Measurements from ENCODE around the gene SPG7. TPM values are rescaled to one million over a fixed set of nuclear protein-coding genes. Genes with fewer than 3 reads are reported as not detected.

Gene SPG7
- total RNA-seq, 1 experiment from 2014 or later, result 119 TPM

GRCh38 chr16:89540557-89540956, 32.4 kb downstream of the SPG7 start:
- no peak overlapping the region for H3T11ph ChIP-seq (ENCODE audit: low read length)
- no peak overlapping the region for H3K27ac Mint-ChIP-seq

More at GRCh38 chr16:89540557-89540956, 32.4 kb downstream of the SPG7 start:
- Histone ChIP-seq H3K14ac (ENCODE audit: insufficient read depth, low read length) (no peak overlapping the region), H3K4me1 (ENCODE audit: insufficient read depth, low read length) (no peaks in the 10 kb centered on the region), H3K9ac (ENCODE audit: extremely low read depth, insufficient read length, low read length) (no peak overlapping the region), H3K4ac (ENCODE audit: low read depth, low read length) (no peak overlapping the region), H3K4me2 (ENCODE audit: insufficient read depth, insufficient read length, low read length) (no peak overlapping the region), H3K23ac (ENCODE audit: insufficient read length, low read depth, low read length) (no peak overlapping the region), H3K79me1 (ENCODE audit: insufficient read depth, low read depth, low read length, poor library complexity, severe bottlenecking) (no peaks in the 10 kb centered on the region), H2AK5ac (ENCODE audit: insufficient read length, low read length) (no peak overlapping the region), H3K27me3 (ENCODE audit: insufficient read depth, low read length) (no peaks in the 10 kb centered on the region), H4K20me1 (ENCODE audit: control insufficient read depth, insufficient read depth, insufficient read length) (no peaks in the 10 kb centered on the region), H2BK5ac (ENCODE audit: insufficient read length, low read length) (no peak overlapping the region), H2BK12ac (ENCODE audit: insufficient read length, low read depth, low read length) (no peak overlapping the region), H4K8ac (replicated peaks; ENCODE audit: insufficient read length, low read depth, low read length) (no peak overlapping the region), H3K18ac (ENCODE audit: insufficient read length, low read depth, low read length) (no peak overlapping the region), H2BK15ac (ENCODE audit: low read depth, low read length) (no peak overlapping the region), H3K27ac (ENCODE audit: insufficient read length, low read depth, low read length) (no peak overlapping the region), H3K79me2 (ENCODE audit: insufficient read depth, low read length) (no peaks in the 10 kb centered on the region), H3K23me2 (ENCODE audit: insufficient read length, low read depth, low read length, poor library complexity, severe bottlenecking) (no peaks in the 10 kb centered on the region), H2BK120ac (ENCODE audit: low read depth, low read length, poor library complexity, severe bottlenecking) (no peak overlapping the region), H3K9me3 (ENCODE audit: control insufficient read depth, low read depth, low read length) (no peaks in the 10 kb centered on the region), H2BK20ac (ENCODE audit: low read depth, low read length, poor library complexity, severe bottlenecking) (no peak overlapping the region), H4K5ac (ENCODE audit: insufficient read length, low read depth, low read length) (no peak overlapping the region), H2AFZ (ENCODE audit: low read length) (no peak overlapping the region), H4K91ac (ENCODE audit: insufficient read length, low read depth, low read length) (no peak overlapping the region), H3K56ac (ENCODE audit: insufficient read length, low read depth, low read length) (no peak overlapping the region)
- Mint-ChIP-seq H3K4me3 (no peak overlapping the region), H3K4me1 (no peaks in the 10 kb centered on the region), H3K36me3 (ENCODE audit: insufficient read depth in 1 of 3, low read depth in 3 of 3) (peaks cover 8 to 52% (median 43%) of the 10 kb centered on the region in 3 experiments; a peak in 5 of 7 replicates), H3K9me3 (no peaks in the 10 kb centered on the region), H3K27me3 (ENCODE audit: low read depth) (no peaks in the 10 kb centered on the region)
- TF ChIP-seq, protein P1, sequence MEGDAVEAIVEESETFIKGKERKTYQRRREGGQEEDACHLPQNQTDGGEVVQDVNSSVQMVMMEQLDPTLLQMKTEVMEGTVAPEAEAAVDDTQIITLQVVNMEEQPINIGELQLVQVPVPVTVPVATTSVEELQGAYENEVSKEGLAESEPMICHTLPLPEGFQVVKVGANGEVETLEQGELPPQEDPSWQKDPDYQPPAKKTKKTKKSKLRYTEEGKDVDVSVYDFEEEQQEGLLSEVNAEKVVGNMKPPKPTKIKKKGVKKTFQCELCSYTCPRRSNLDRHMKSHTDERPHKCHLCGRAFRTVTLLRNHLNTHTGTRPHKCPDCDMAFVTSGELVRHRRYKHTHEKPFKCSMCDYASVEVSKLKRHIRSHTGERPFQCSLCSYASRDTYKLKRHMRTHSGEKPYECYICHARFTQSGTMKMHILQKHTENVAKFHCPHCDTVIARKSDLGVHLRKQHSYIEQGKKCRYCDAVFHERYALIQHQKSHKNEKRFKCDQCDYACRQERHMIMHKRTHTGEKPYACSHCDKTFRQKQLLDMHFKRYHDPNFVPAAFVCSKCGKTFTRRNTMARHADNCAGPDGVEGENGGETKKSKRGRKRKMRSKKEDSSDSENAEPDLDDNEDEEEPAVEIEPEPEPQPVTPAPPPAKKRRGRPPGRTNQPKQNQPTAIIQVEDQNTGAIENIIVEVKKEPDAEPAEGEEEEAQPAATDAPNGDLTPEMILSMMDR (conservative IDR thresholded peaks at IDR 0.05), result no peak
- WGBS (ENCODE audit: extremely low coverage, insufficient read length, low lambda C conversion rate), result no CpG with 5 or more reads among the region's 13 CpGs
- DNase-seq, result no peak
